ENCODE measurements around the gene OR12D2.

- TF ChIP-seq CTCF (IDR thresholded peaks at IDR 0.05) (no peak), POLR2AphosphoS5 (IDR thresholded peaks at IDR 0.05) (no peak), EP300 (IDR thresholded peaks at IDR 0.05) (no peak)
These were observed 19.2 kb downstream of the OR12D2 start, which contains the start of gene OR12D1 for GRCh38 chr6:29414588-29414987.
